NCI-H2196 treated with DMSO at 0.1 percent for 48 hours (cell line): ENCODE data around the gene CHAF1A.
A peak's percentile ranks its signal among the peaks of the same experiment; 100 is the strongest.

ENCODE experiments used
- DNase-seq: peaks from one replicate; lab custom pipeline; 2025; ENCODE audit not compliant: unreplicated experiment; lab: John Stamatoyannopoulos, UW

Gene CHAF1A

DNA sequence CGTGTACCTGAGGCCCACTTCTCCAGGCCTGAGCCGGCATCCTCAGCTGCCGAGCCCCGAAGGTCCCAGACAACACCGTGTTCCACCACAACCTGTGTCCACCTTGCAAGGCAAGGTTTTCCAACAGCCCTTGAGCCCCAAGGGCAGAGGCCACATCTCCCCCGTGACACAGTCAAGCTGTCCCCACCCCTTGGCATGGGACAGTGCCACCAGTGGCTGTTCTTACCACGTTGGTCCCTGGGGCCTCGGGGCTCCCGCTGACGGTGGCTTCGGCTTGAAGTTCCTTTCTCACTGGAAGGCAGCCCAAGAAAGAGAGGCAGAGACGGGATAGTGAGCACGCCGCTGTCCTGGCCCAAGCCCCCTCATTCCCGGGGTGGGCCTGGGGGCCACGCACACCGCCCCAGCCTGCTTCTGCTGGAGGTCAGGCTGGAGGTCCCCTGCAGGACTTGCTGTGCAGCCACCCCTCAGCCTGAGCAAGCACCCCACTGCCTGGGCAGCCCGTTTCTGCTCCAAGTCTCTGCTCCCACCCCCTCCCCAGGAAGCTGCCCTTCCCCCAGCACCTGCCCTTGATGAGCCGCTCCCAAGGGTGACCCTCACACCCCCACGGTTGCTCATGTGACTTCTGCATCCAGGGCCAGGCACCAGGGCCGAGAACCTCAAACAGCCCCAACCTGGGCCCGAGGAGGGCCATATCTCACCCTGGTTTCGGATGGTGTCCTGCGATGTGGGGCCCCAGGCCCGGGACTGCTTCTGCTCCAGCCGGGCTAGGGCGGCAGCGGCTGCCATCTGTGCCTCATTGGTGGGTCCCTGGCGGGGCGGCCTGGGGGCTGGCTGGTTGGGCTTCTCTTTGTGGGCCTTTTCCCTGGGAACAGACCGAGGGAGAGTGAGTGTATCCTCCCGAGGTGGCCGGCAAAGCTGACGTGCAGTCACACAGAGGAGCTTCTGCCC is 51.1 kb downstream of the CHAF1A start:
- no peak for DNase-seq

DNA sequence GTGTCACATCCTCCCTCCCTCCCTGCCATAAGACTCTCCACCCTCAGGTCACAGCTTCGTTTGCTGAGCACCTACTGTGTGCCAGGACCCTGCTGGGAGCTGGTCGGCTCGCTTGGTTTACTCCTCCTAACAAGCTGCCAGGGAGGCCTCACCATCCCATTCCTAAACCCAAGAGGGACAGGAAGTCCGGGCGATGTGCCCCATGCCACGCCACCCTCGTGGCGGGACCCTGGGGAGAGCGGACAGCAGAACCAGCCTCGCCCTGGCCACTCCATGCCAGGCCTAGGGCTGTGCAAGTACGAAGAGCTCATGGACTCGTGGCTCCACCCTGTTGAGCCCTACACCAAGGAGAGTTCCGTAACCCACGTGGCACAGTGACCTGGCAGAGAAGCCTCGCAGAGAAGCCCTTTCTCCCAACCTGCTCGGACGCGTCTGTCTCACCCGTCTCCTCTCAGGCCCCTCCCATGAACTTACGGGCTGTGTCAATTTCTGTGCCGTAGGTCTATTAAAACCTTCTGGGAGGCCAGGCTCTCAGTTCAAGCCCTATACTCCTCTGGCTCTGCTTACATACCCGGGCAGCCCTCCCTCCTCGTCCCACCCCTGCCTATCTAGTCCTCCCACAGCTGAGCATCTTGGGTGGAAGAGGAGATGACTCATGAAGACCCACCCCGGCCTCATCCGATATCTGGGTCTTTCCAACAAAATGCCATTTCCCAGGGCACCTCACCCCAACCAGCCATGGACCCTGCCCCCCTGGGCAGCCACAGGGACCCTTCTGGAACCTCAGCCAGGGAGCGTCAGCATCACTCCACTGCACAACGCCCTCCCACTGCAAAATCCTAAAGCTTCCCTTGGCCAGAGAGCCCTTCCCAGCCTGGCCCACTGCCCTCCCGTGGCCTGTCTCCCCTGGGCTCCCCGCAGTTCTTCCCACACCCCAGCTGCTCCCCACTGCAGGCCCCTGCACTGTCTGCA is 52.6 kb downstream of the CHAF1A start:
- DNase-seq, result no peak

DNA sequence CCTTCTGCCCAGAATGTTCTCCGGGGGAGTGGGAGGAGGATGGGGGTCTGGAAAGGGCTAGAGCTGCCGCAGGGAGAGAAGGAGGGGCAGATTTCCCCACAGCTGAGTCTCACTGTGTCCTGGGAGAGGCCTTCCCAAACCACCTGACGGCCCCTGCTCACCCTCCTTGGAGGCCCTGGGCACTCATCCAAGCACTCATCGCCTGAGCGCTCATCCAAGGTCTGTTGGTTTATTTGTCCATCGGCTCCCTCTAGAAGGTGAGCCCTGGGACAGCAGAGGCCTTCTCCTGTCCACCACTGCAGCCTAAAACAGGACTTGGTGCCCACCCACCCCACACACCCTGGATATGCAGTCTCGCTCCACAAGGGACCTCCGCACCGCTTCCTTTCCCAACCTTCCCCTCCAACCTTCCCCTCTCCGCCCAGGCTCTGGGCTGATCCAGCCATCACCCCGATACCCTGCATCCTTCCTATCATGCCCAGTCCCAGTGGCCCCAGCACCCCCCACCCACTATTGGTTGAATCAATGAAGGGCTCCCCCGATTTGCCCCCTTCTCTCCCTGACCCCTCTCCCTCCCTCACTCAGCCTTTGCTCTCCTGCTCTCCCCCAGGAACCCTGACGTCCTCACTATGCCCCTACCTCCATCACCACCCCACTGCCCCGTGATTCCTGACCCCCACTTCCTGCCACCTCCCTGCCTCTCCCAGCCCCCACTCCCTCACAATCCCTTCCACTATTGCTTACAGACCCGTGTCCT is 53.5 kb downstream of the CHAF1A start:
- peak; percentile 84 for DNase-seq

DNA sequence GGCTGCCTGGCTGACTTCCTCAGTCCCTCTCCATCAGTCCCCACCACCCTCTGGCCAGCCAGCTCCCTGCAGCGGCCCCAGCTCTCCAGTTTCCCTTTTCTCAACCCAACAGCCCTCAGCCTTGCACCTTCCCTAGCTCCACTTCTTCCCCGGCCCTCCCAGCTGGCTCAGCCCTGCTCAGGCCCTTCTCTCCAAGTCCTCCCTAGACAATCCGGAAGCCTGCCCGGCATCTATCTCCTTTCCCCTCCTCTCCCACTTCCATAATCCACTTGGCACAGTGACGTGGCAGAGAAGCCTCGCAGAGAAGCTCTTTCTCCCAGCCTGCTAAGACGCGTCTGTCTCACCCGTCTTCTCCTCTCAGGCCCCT is 54.0 kb downstream of the CHAF1A start:
- DNase-seq, result no peak

DNA sequence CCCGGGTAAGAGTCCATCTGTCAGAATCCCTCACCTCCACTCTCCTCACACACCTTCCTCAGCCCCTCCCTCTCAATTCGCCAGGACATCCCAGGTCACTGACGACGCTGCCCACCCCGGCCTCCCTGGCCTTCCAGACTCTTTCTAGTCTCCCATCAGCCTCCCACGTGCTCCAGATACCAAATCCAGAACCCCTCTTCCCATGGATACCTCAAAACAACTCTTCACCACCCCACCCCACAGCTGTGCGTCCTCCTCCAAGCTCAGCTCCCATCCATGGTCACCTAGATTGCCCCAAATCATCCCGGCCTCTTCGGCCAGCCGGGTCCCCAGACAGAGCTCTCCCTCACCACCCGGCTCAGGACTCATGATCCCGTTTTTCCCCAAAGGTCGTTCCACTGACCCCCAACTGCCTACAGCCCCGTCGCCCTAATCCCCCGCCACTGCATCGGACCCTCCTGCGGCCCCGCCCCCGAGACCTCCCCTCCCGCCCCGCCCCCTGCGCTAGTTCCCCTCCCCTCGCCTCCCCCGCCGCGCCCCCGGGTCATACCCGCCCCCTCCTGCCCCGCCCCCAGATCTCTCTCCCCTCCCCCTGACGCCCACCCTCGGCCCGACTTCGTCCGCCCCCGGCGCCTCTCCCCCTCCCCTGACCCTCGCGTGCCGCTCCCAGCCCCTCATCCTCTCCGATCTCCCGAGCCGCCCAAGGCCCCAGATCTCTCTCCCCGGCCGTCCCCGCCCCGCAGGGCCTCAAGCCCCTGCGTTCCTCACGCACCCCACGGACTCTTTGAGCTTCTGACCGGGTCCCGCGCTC is 54.6 kb downstream of the CHAF1A start:
- DNase-seq, result no peak

DNA sequence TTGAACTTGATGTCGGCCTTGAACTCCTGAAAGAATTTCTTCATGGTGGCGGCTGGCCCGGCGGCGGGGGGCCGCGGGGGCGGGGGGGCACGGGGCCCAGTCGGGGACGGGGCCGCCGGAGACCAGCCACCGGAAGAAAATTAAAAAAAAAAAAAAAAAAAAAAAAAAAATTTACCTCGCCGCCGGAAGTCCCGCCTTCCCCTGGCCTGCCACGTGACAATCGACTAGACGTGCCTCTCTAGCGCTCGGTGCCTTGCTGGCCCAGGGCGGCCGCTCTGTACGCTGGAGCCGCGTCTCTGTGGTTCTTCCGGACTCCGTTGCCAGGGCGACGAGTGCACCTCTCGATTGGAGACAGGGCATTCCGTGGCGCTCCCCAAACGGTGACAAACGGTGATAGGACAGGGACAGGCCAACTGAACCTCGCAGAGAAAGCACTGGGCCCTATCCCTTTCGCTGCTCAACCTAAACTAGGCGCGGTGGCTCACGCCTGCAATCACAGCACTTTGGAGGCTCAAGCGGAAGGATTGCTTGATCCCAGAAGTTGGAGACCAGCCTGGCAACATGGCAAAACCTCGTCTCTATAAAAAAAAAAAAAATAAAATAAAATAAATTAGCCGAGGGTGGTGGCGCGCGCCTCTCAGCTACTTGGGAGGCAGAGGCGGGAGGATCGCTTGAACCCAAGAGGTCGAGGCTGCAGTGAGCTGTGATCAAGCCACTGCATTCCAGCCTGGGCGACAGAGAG is 55.4 kb downstream of the CHAF1A start, which contains the start of gene UBXN6:
UBXN6 (minus strand) TSS at position 141 of the 742 bp plus-strand sequence; CDS start at position 44, 97 bp downstream.
- DNase-seq, result peak; percentile 90

DNA sequence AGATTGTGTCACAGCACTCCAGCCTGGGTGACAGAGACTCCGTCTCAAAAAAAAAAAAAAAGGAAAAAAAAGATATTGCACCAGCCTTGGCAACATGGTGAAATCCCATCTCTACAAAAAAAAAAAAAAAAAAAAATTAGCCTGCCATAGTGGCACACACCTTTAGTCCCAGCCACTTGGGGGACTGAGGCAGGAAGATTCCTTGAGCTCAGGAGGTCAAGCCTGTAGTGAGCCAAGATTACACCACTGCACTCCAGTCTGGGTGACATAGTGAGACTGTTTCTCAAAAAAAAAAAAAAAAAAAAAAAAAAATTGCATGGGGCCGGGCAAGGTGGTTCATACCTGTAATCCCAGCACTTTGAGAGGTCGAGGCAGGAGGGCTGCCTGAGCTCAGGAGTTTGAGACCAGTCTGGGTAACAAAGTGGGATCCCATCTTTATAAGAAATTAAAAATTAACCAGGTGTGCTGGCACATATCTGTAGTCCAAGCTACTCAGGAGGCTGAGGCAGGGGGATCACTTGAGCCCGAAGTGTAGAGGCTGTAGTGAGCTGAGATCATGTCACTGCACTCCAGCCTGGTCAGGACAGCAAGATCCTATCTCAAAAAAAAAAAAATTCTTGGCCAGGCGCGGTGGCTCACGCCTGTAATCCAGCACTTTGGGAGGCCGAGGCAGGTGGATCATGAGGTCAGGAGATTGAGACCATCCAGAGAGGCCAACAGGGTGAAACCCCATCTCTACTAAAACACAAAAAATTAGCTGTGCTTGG is 62.6 kb downstream of the CHAF1A start:
- no peak for DNase-seq

DNA sequence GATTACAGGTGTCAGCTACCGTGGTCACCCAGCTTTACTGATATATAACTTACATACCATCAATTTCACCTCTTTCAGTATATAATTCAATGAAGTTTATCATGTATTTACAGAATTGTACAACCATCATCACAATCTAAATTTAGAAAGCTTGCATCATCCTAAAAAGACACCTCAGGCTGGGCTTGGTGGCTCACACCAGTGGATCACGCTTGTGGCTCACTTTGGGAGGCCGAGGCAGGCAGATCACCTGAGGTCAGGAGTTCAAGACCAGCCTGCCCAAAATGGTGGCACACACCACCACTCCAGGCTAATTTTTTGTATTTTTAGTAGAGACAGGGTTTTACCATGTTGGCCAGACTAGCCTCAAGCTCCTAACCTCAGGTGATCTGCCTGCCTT is 65.4 kb downstream of the CHAF1A start:
- no peak for DNase-seq

DNA sequence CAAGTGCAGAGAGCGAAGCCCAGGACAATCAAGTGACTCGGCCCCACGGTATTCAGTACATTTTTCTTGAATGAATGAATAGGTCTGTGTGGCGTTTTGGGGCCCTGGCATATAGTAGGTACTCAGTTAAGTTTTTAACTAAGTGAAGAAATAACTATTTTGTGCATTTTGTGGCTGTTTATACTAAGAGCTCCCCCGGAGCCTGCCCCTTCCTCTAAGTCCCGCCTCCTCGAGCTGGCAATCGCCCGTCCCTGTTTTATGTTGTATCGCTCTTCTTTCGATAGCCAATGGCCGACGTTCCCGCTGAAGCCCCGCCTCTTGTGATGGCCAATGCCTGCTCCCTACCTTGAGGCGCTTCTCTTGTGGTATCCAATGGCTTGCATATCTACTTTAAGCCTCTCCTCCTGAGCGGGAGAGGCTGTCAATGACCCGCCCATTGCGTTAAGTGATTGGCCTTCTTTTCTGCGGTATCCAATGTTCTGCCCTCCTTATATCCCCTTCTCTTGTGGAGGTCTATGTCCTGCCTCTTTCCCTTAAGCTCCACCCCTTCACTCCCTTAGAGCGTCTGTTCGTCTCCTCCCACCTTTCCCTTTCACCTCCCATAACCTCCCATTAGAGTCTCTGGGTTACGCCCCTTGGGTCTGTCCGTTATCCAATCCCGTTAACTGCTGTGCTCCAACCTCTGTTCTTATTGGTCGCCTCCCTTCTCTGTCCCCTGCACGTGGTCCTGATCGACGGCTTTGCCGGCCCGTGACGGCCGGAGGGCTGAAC is 69.1 kb downstream of the CHAF1A start:
- DNase-seq, result peak; percentile 100

DNA sequence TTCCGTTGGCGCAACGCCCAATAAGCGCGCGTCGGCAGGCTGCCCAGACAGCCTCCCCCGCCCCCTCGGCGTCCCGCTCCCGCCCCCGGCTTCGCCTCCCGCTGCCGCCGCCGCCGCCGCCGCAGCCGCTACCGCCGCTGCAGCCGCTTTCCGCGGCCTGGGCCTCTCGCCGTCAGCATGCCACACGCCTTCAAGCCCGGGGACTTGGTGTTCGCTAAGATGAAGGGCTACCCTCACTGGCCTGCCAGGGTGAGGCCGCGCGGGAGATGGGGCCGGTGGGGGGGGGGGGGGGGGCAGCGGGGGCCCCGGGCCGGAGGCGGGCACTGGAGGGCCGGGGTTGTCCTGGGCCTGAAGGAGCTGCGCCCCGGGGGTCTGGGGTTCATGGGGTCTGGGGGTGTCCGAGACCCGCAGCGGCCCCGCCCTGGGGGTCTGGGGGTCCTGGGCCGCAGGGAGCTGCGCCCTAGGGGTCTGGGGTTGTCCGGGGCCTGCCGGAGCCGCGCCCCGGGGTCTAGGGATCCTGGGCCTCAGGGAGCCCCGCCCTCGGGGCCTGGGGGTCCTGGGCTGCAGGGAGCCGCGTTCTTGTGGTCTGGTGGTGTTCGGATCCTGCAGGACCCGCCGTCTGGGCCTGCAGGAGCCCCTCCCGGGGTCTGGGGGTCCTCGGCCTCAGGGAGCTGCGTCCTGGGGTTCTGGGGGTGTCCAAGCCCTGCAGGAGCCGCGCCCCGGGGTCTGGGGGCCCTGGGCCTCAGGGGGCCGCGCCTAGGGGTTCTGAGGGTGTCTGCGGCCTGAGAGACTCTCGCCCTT is 69.9 kb downstream of the CHAF1A start, which contains the start of gene HDGFL2:
HDGFL2 (plus strand) TSS at position 124 of the 801 bp plus-strand sequence; CDS start at position 178, 54 bp downstream.
- DNase-seq, result no peak

DNA sequence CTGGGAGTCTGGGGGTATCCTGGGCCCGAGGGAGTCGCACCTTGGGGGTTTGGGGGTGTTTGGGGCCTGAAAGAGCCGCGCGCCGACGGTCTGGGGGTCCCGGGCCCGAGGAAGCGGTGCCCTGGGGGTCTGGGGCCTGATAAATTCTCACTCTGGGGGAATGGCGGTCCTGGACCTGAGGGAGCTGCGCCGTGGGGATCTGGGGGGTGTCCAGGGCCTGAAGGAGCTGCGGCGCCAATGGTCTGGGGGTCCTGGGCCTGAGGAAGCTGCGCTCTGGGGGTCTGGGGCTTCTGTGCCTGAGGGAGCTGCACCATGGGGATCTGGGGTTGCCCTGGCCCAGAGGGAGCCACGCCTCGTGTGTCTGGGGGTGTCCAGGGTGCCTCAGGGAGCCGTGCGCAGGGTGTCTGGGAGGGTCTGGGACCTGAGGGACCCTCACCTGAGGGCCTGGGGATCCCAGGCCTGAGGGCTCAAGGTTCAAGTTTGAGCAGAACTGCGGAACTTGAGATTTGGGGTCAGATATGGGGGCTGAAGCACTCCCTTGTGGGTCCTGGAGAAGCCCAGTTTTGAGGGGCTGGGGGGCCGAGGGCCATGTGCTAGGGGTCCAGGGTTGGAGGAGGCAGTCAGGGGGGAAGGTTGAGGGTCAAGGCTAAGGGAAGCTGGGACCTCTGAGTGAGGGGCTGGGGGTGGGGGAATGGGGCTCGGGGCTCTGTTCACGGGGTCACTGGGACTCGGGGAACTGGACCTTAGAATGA is 70.7 kb downstream of the CHAF1A start:
- no peak for DNase-seq

DNA sequence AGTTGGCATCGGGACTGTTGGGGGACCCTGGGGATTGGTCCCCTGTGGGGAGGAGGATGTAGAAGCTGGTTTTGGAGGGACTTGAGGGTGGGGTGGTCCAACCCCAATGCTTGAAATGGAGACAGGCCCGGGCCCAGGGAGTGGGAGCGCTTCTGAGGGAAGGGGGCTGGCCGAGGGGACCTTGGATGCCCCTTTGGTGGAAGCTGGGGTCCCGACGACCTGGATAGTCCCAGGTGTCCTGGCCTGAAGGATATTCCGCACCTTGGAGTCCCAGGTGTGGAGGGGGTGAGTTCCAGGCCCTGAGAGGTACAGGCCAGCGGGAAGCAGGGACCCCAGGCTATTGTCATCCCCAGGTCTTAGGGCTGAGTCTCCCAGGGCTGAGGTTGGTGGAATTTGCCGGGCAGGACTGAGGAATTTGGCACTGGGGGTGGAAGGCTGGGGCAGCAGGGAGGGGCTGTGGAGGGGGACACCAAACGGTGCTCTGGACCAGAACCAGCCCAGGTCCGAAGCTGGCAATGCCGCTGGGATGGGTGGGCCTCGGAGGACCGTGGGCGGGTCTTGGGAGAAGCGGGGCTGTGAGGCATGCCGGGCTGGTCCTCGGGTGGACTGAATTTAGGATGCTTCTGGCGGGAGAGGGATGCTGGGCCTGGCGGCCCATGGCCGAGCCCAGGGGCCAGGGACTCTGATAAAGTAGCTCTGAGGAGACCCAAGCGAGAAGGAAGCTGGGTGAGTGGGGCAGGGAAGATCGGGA is 71.5 kb downstream of the CHAF1A start:
- no peak for DNase-seq

DNA sequence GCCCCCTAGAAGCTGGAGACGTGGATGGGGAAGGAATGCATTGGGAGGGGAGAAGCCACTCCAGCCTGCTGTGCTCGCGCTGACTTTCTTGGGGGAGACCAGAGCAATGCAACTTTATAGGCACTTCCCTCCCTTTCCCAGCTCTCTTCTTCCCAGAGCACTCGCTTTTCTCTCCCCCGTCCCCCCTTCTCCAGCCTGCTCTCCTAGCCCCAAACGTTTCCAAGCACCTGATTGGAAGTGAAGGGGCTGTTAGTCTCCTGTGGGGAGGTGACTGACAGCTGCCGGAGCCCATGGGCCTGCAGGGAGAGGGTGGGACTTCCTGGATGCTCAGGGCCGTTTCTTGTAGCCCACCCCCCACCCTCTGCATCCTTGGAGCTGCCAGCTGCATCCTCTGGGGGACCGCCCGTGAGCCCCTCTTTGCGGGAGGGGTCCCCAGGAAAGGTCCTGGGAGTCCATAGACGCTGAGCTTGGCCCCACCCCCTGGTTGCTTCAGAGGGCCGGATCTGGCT is 72.1 kb downstream of the CHAF1A start:
- DNase-seq, result peak; percentile 69

DNA sequence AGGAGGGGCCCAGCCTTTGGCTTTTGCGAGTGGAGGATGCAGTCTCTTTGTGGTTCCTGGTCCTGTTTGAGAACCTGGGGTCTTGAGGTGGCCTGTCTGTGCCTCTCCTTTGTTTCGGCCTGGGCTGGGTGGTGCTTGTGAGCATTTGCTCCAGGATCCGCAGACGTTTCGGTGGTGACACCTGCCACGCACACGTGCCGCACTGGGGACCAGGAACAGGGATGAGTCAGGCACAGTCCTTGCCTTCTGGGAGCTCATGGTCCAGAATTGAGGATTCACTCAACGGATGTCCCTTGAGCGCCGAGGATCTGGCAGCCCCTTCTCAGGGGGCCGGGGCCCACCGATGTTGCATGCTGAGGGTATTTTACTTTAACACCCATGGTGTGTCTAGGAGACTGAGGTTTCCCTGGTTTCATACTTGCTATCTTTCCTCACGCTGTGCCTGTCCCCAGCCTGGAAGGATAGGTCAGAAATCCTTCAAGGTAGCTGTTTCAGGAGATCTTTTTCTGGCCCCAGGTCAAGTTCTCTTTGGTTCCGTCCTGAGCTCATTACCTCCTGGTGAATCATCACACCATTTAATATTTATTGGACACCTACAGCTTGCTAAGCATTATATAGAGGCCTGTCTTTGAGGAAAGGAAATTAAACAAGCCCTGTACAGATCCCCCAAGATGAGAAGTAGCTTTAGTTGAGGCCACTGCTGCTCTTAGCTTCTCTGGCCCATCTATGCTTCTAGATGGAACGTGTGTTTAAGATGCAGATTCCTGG is 74.8 kb downstream of the CHAF1A start:
- no peak for DNase-seq
